Testis (tissue), 2 donors: Measurements from ENCODE around the gene FYN.

Experiments used
- CTCF ChIP-seq, 3 experiments: fragments of 450-650 bp in 2 of 3; fragments of 200-600 bp in 1 of 3; sonication (generic) in 1 of 3; IDR thresholded peaks; one replicate each; pipeline ENCODE4 v1.5.1; 2016 to 2019; ENCODE audit warnings: antibody characterized with exemption in 3 of 3, mild to moderate bottlenecking in 2 of 3, moderate library complexity in 1 of 3
- POLR2A ChIP-seq: fragments of 450-650 bp; IDR thresholded peaks from one replicate; pipeline ENCODE4 v1.6.1; 2017; ENCODE audit warnings: antibody characterized with exemption, mild to moderate bottlenecking, moderate library complexity

GRCh38 chr6:111681860-111682259, 191.4 kb downstream of the FYN start:
- TF ChIP-seq POLR2A (no peak), CTCF (IDR thresholded peaks at IDR 0.05) (no peak)
